GM23248 (cell line): ENCODE data around the gene TRMT1. TPM values are rescaled to one million over a fixed set of nuclear protein-coding genes. Genes with fewer than 3 reads are reported as not detected.
A peak's percentile ranks its signal among the peaks of the same experiment; 100 is the strongest.

ENCODE experiments used
- DNase-seq: peaks from one replicate; pipeline ENCODE4 v3.0.0-alpha.2; 2015
- H2AFZ ChIP-seq: fragments of 200-600 bp; sonication (generic); 2 replicates; pipeline ENCODE4 v1.6.1; 2016; ENCODE audit warnings: antibody characterized with exemption
- H3F3A ChIP-seq: fragments of 200-600 bp; sonication (generic); 2 replicates; pipeline ENCODE4 v1.6.1; 2016; ENCODE audit warnings: mild to moderate bottlenecking, antibody characterized with exemption, mixed run types; ENCODE audit not compliant: insufficient read depth
- H3K27ac ChIP-seq: fragments of 200-600 bp; sonication (generic); 2 replicates; pipeline ENCODE4 v1.5.1; 2016; ENCODE audit warnings: mild to moderate bottlenecking
- H3K27me3 ChIP-seq: fragments of 200-600 bp; sonication (generic); replicated peaks from 2 replicates; pipeline ENCODE4 v1.6.1; 2016; ENCODE audit warnings: mild to moderate bottlenecking; ENCODE audit not compliant: insufficient read depth
- H3K36me3 ChIP-seq: fragments of 200-600 bp; sonication (generic); 2 replicates; pipeline ENCODE4 v1.6.1; 2016; ENCODE audit warnings: low read depth, mild to moderate bottlenecking
- H3K4me1 ChIP-seq: fragments of 200-600 bp; sonication (generic); 2 replicates; pipeline ENCODE4 v1.6.1; 2016; ENCODE audit warnings: mild to moderate bottlenecking; ENCODE audit not compliant: insufficient read depth
- H3K4me2 ChIP-seq: fragments of 200-600 bp; sonication (generic); one replicate; pipeline ENCODE4 v1.6.1; 2016; ENCODE audit warnings: mild to moderate bottlenecking; ENCODE audit not compliant: unreplicated experiment
- H3K4me3 ChIP-seq: fragments of 200-600 bp; sonication (generic); 2 replicates; pipeline ENCODE4 v1.5.1; 2016; ENCODE audit warnings: mild to moderate bottlenecking
- H3K79me2 ChIP-seq: fragments of 200-600 bp; sonication (generic); 2 replicates; pipeline ENCODE4 v1.6.1; 2016; ENCODE audit warnings: mild to moderate bottlenecking; ENCODE audit not compliant: insufficient read depth
- H3K9ac ChIP-seq: fragments of 200-600 bp; sonication (generic); 2 replicates; pipeline ENCODE4 v1.6.1; 2016; ENCODE audit warnings: mild to moderate bottlenecking
- H3K9me2 ChIP-seq: fragments of 200-600 bp; sonication (generic); 2 replicates; pipeline ENCODE4 v1.6.1; 2016; ENCODE audit warnings: mixed run types, mild to moderate bottlenecking, moderate library complexity; ENCODE audit not compliant: insufficient read depth
- H3K9me3 ChIP-seq: fragments of 200-600 bp; sonication (generic); one replicate; pipeline ENCODE4 v1.6.1; 2017; ENCODE audit warnings: low read depth
- H4K20me1 ChIP-seq: fragments of 200-600 bp; sonication (generic); 2 replicates; pipeline ENCODE4 v1.6.0; 2016; ENCODE audit not compliant: insufficient read depth
- EZH2 ChIP-seq: fragments of 200-600 bp; sonication (generic); IDR thresholded peaks from 2 replicates; pipeline ENCODE4 v1.6.1; 2018; ENCODE audit warnings: antibody characterized with exemption, mild to moderate bottlenecking; ENCODE audit not compliant: insufficient read depth, poor library complexity, severe bottlenecking
- EZH2phosphoT487 ChIP-seq: fragments of 200-600 bp; sonication (generic); IDR thresholded peaks from 2 replicates; pipeline ENCODE4 v1.6.1; 2018; ENCODE audit warnings: antibody characterized with exemption, moderate library complexity, mild to moderate bottlenecking, low read depth; ENCODE audit not compliant: insufficient read depth
- WGBS, 2 experiments: methylation state at CpG; one replicate each; pipeline ENCODE4 v1.1.6; 2015 to 2017; ENCODE audit warnings: low lambda C conversion rate in 2 of 2, low coverage in 1 of 2; ENCODE audit errors: missing lambda C conversion rate in 2 of 2; 5-methylcytosine and 5-hydroxymethylcytosine counted together
- in situ Hi-C: fragments of 300-500 bp; cut with MboI; formaldehyde crosslinking; loops from 2 replicates; pipeline ENCODE4 v1.15.0; 2020
- polyA plus RNA-seq: library from polyadenylated mRNA; unstranded; fragments of >200 nt; fragmentation: Nextera tagmentation; extraction: Ambion mirVana; gene quantifications from 2 replicates; pipeline ENCODE4 v1.2.1, GENCODE V29; 2016
- total RNA-seq: library from RNA; depleted of rRNA; stranded (reverse); fragments of >200 nt; shearing (Covaris generic); gene quantifications from 2 replicates; pipeline ENCODE4 v1.2.3, GENCODE V29; 2014

Gene TRMT1
- total and polyA plus RNA-seq, 2 experiments from 2014 or later, result 30.4 to 31.8 TPM

DNA sequence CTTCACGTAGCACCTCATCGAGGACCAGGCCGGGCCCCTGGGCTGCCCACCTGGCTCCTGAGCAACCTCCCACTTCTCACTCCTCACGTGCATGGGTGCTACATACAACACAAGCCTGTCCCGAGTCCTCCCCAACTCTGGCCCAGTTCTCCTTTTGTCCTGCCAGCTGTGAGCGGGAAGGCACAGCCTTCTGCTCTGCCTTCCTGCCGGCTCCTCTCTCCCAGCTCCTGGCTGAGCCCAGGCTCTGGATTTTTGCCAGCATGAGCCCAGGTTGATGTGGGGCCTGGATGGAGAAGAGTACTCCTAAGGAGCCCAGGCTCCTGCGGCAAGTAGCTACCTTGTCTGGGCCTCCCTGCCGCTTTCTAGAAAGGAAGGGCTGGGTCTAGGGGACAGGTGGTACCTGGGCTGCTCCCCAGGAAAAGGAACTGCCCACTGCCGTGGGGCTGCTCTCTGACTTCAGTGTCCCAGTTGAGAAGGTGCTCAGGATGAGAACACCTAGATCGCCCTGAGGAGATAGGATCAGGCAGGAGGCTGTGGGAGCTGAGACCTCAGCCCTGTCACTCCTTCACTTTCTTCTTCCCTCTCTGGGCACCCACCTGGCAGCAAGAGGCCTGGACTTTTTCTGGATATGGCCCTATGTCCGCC, 37.5 kb downstream of the TRMT1 start:
- H3K4me2 ChIP-seq, result peak overlapping the region; percentile 40
- H3K36me3 ChIP-seq, result peaks cover 45% of the 10 kb centered on the region
- peak overlapping the region; percentile 54 for H3K9ac ChIP-seq
- no peaks in the 10 kb centered on the region for H3K9me2 ChIP-seq
- H3K4me1 ChIP-seq, result peaks cover 16% of the 10 kb centered on the region
- peak overlapping the region; percentile 51 for H3K27ac ChIP-seq
- in situ Hi-C loops, result no loop called here
- H3K4me3 ChIP-seq, result no peak overlapping the region
- H3F3A ChIP-seq, result peaks cover 5% of the 10 kb centered on the region; the same call in 1 of the 2 replicates
- no peak overlapping the region for H2AFZ ChIP-seq
- H3K9me3 ChIP-seq, result no peaks in the 10 kb centered on the region
- no peaks in the 10 kb centered on the region for H4K20me1 ChIP-seq
- 59 to 60% methylated on average over 12 of the region's 12 CpGs for WGBS, 2 experiments
- peaks cover 83% of the 10 kb centered on the region for H3K79me2 ChIP-seq
- no peak for TF ChIP-seq EZH2phosphoT487
- no peak for TF ChIP-seq EZH2
- H3K27me3 ChIP-seq, result no peaks in the 10 kb centered on the region
- DNase-seq, result no peak

DNA sequence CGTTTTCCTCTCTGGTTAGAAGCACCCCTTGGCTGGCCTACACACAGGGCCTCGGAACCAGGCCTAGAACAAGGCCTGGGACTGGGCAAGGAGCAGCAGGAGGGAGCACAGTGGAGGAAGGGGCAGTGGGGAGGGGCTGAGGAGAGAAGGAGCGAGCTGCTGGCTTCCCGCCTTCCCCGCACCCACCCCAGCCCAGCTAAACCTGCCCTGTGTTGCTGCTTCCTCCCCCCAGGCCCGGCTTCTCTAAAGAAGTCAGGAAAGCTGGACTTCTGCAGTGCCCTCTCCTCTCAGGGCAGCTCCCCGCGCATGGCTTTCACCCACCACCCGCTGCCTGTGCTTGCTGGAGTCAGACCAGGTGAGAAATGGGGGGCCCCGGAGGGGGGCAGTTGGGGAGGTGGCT, 38.2 kb downstream of the TRMT1 start:
- no peak overlapping the region for H3K27ac ChIP-seq
- no peaks in the 10 kb centered on the region for H3K9me3 ChIP-seq
- peaks cover 5% of the 10 kb centered on the region; the same call in 1 of the 2 replicates for H3F3A ChIP-seq
- TF ChIP-seq EZH2 (no peak), EZH2phosphoT487 (no peak)
- no peak for DNase-seq
- H2AFZ ChIP-seq, result no peak overlapping the region
- no peak overlapping the region for H3K9ac ChIP-seq
- H3K4me1 ChIP-seq, result peaks cover 16% of the 10 kb centered on the region
- no peaks in the 10 kb centered on the region for H3K9me2 ChIP-seq
- H3K4me3 ChIP-seq, result no peak overlapping the region
- no peak overlapping the region for H3K4me2 ChIP-seq
- in situ Hi-C loops, result no loop called here
- 80 to 85% methylated on average over 9 to 10 of the region's 10 CpGs for WGBS, 2 experiments
- peaks cover 83% of the 10 kb centered on the region for H3K79me2 ChIP-seq
- H4K20me1 ChIP-seq, result no peaks in the 10 kb centered on the region
- H3K36me3 ChIP-seq, result peaks cover 39% of the 10 kb centered on the region
- H3K27me3 ChIP-seq, result no peaks in the 10 kb centered on the region

DNA sequence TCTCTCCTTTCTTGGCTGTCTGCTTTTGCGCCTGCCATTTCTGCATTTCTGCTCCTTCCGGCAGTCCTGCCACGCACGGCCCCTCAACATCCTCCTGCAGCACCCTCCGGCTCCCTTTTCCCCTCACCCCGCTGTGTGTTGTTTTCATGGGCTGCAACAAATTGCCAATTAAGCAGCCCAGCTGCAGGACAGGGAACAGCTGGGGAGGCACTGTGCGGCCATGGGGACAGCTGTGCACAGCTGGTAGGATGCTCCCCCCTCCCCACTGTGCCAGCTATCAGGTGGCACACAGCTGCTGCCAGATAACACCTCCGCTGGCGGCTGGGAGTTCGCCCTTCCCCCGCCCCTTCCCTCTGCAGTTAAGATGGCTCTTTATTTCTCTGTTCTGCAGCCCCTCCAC, 39.3 kb downstream of the TRMT1 start:
- TF ChIP-seq EZH2 (no peak), EZH2phosphoT487 (no peak)
- DNase-seq, result no peak
- H3K9ac ChIP-seq, result 0 out of 2 replicates have a peak overlapping the region, but pooled peaks have one; percentile 18
- no peak overlapping the region for H2AFZ ChIP-seq
- no peak overlapping the region for H3K4me3 ChIP-seq
- no peak overlapping the region for H3K27ac ChIP-seq
- no peak overlapping the region for H3K4me2 ChIP-seq
- no peaks in the 10 kb centered on the region for H3K9me2 ChIP-seq
- peaks cover 37% of the 10 kb centered on the region; the same call in 1 of the 2 replicates for H3K36me3 ChIP-seq
- H3K9me3 ChIP-seq, result no peaks in the 10 kb centered on the region
- WGBS, 2 experiments, result 82 to 84% methylated on average over 10 to 11 of the region's 11 CpGs
- H4K20me1 ChIP-seq, result no peaks in the 10 kb centered on the region; the same call in 1 of the 2 replicates
- peaks cover 16% of the 10 kb centered on the region for H3K4me1 ChIP-seq
- peaks cover 86% of the 10 kb centered on the region for H3K79me2 ChIP-seq
- H3K27me3 ChIP-seq, result no peaks in the 10 kb centered on the region
- H3F3A ChIP-seq, result peaks cover 5% of the 10 kb centered on the region; the same call in 1 of the 2 replicates
- in situ Hi-C loops, result no loop called here

DNA sequence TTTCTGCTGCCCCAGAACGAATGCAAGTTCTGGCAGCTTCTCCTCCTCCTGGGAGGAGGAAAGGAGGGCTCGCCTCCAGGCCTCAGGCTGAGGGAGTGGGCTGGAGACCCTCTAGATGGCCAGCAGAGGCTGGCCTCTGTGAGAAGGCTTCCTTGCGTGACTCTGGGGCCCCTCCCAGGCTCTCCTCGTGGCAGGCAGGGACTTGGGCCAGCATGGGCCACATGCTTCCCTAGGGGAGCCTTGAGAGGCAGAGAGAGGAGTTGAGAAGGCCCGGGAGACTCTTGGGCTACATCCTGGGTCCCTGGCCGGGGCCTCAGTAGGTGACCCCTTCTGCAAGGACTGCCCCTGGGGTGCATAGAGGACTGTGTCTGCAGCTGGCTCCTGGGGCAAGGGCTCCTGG, 39.8 kb downstream of the TRMT1 start:
- peaks cover 5% of the 10 kb centered on the region; the same call in 1 of the 2 replicates for H3F3A ChIP-seq
- H3K4me2 ChIP-seq, result no peak overlapping the region
- peak overlapping the region; percentile 18; the same call in 1 of the 2 replicates for H3K9ac ChIP-seq
- DNase-seq, result no peak
- 58 to 63% methylated on average over 6 of the region's 6 CpGs for WGBS, 2 experiments
- in situ Hi-C loops, result no loop called here
- TF ChIP-seq EZH2 (no peak), EZH2phosphoT487 (no peak)
- no peaks in the 10 kb centered on the region for H3K27me3 ChIP-seq
- peaks cover 86% of the 10 kb centered on the region for H3K79me2 ChIP-seq
- H3K36me3 ChIP-seq, result peaks cover 34% of the 10 kb centered on the region; the same call in 1 of the 2 replicates
- H2AFZ ChIP-seq, result no peak overlapping the region
- no peaks in the 10 kb centered on the region for H3K9me3 ChIP-seq
- no peaks in the 10 kb centered on the region; the same call in 1 of the 2 replicates for H4K20me1 ChIP-seq
- H3K27ac ChIP-seq, result peak overlapping the region; percentile 27; the same call in 1 of the 2 replicates
- H3K9me2 ChIP-seq, result no peaks in the 10 kb centered on the region
- no peak overlapping the region for H3K4me3 ChIP-seq
- peaks cover 16% of the 10 kb centered on the region for H3K4me1 ChIP-seq
